ENCODE measurements around the gene RAB3IP.

DNA sequence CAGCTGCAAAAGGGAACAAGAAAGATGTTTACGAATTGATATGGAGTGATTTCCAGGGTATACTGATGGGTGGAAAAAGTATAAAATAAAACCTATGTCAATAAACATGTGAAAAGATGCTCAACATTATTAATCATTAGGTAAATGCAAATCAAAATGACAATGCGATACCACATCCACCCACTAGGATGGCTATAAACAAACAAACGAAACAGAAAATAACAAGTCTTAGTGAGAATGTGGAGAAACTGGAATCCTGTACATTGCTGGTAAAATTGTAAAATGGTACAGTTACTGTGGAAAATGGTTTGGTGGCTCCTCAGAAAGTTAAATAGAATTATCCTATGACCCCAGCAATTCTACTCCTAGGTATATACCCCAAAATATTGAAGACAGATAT lies 30.0 kb upstream of the RAB3IP start:
- TF ChIP-seq RAD21 (IDR thresholded peaks at IDR 0.05; ENCODE audit: low read length) (no peak), RCOR1 (IDR thresholded peaks at IDR 0.05; ENCODE audit: insufficient replicate concordance, low read length) (no peak), CTCF (conservative IDR thresholded peaks at IDR 0.05; ENCODE audit: low read depth, low read length) (no peak; the same call in 1 of the 2 replicates), RFX5 (IDR thresholded peaks at IDR 0.05; ENCODE audit: low read depth, low read length) (no peak), POLR2A (IDR thresholded peaks at IDR 0.05; ENCODE audit: low read depth, low read length) (no peak), SMC3 (IDR thresholded peaks at IDR 0.05; ENCODE audit: low read depth, low read length) (no peak), ELK1 (IDR thresholded peaks at IDR 0.05; ENCODE audit: borderline replicate concordance, low read depth, low read length) (no peak), CHD1 (IDR thresholded peaks at IDR 0.05; ENCODE audit: low read depth, low read length) (no peak), MAFK (IDR thresholded peaks at IDR 0.05; ENCODE audit: low read depth, low read length) (no peak), BHLHE40 (IDR thresholded peaks at IDR 0.05; ENCODE audit: low read depth, low read length) (no peak), MXI1 (IDR thresholded peaks at IDR 0.05; ENCODE audit: borderline replicate concordance, low read depth, low read length) (no peak)
- TF ChIP-seq, protein P1, sequence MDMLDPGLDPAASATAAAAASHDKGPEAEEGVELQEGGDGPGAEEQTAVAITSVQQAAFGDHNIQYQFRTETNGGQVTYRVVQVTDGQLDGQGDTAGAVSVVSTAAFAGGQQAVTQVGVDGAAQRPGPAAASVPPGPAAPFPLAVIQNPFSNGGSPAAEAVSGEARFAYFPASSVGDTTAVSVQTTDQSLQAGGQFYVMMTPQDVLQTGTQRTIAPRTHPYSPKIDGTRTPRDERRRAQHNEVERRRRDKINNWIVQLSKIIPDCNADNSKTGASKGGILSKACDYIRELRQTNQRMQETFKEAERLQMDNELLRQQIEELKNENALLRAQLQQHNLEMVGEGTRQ (IDR thresholded peaks at IDR 0.05; ENCODE audit: low read depth, low read length) = no peak
